ENCODE results near the gene MAB21L3. TPM values are rescaled to one million over a fixed set of nuclear protein-coding genes. Genes with fewer than 3 reads are reported as not detected.

The MAB21L3 gene
- total and polyA plus RNA-seq, 2 of the 13 experiments (the other 11 are each of a cell fraction or from before 2014, with no cell fraction given): 0.55 to 4.1 TPM

DNA sequence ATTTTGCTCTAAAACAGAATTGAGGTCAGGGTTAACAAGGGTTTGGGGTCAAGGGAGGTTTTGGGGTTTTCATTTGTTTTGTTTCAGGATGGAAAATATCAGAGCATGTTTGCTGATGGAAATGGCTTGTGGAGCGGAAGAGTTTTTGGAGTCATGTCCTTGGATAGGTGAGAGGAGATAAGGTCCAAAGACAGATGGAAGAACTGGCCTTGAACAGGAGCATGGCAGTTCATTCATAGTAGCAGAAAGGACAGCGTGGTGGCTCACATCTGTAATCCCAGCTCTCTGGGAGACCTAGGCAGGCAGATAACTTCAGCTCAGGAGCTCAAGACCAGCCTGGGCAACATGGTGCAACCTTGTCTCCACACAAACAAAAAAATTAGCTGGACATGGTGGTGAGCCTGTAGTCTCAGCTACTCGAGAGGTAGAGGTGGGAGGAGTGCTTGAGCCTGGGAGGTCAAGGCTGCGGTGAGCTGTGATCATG, 65.1 kb downstream of the MAB21L3 start (continued):
- TF ChIP-seq EEA1 (CRISPR knock-in tag; IDR thresholded peaks at IDR 0.05; ENCODE audit: borderline replicate concordance) (no peak), THAP7 (CRISPR knock-in tag; IDR thresholded peaks at IDR 0.05) (no peak), ZNF512B (CRISPR knock-in tag; IDR thresholded peaks at IDR 0.05; ENCODE audit: borderline replicate concordance) (no peak), RFX3 (CRISPR knock-in tag; IDR thresholded peaks at IDR 0.05) (no peak), ZNF431 (CRISPR knock-in tag; IDR thresholded peaks at IDR 0.05; ENCODE audit: borderline replicate concordance, low read depth) (no peak), GTF3A (CRISPR knock-in tag; conservative IDR thresholded peaks at IDR 0.05) (no peak), KLF15 (CRISPR knock-in tag; IDR thresholded peaks at IDR 0.05; ENCODE audit: borderline replicate concordance) (no peak), ZNF20 (CRISPR knock-in tag; IDR thresholded peaks at IDR 0.05) (no peak), NR2F2 (IDR thresholded peaks at IDR 0.05; ENCODE audit: borderline replicate concordance, low read depth) (peak; percentile 49; the same call in 1 of the 2 replicates), CCDC6 (CRISPR knock-in tag; IDR thresholded peaks at IDR 0.05) (no peak), AHR (CRISPR knock-in tag; IDR thresholded peaks at IDR 0.05) (no peak), CEBPG (CRISPR knock-in tag; IDR thresholded peaks at IDR 0.05) (no peak; the same call in 1 of the 2 replicates), POGZ (CRISPR knock-in tag; IDR thresholded peaks at IDR 0.05) (peak; percentile 82), SALL1 (CRISPR knock-in tag; IDR thresholded peaks at IDR 0.05) (peak; percentile 91), ZZZ3 (CRISPR knock-in tag; IDR thresholded peaks at IDR 0.05; ENCODE audit: borderline replicate concordance) (no peak), ZNF33B (CRISPR knock-in tag; IDR thresholded peaks at IDR 0.05) (no peak), ZNF670 (CRISPR knock-in tag; IDR thresholded peaks at IDR 0.05; ENCODE audit: borderline replicate concordance) (no peak), ZNF782 (CRISPR knock-in tag; IDR thresholded peaks at IDR 0.05; ENCODE audit: borderline replicate concordance) (no peak; the same call in 1 of the 2 replicates)
- TF ChIP-seq, protein P1, sequence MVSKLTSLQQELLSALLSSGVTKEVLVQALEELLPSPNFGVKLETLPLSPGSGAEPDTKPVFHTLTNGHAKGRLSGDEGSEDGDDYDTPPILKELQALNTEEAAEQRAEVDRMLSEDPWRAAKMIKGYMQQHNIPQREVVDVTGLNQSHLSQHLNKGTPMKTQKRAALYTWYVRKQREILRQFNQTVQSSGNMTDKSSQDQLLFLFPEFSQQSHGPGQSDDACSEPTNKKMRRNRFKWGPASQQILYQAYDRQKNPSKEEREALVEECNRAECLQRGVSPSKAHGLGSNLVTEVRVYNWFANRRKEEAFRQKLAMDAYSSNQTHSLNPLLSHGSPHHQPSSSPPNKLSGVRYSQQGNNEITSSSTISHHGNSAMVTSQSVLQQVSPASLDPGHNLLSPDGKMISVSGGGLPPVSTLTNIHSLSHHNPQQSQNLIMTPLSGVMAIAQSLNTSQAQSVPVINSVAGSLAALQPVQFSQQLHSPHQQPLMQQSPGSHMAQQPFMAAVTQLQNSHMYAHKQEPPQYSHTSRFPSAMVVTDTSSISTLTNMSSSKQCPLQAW (CRISPR knock-in tag; IDR thresholded peaks at IDR 0.05): peak; percentile 67; the same call in 1 of the 2 replicates
- TF ChIP-seq, protein P2, sequence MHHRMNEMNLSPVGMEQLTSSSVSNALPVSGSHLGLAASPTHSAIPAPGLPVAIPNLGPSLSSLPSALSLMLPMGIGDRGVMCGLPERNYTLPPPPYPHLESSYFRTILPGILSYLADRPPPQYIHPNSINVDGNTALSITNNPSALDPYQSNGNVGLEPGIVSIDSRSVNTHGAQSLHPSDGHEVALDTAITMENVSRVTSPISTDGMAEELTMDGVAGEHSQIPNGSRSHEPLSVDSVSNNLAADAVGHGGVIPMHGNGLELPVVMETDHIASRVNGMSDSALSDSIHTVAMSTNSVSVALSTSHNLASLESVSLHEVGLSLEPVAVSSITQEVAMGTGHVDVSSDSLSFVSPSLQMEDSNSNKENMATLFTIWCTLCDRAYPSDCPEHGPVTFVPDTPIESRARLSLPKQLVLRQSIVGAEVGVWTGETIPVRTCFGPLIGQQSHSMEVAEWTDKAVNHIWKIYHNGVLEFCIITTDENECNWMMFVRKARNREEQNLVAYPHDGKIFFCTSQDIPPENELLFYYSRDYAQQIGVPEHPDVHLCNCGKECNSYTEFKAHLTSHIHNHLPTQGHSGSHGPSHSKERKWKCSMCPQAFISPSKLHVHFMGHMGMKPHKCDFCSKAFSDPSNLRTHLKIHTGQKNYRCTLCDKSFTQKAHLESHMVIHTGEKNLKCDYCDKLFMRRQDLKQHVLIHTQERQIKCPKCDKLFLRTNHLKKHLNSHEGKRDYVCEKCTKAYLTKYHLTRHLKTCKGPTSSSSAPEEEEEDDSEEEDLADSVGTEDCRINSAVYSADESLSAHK (CRISPR knock-in tag; IDR thresholded peaks at IDR 0.05; ENCODE audit: borderline replicate concordance): no peak
- TF ChIP-seq, protein P3, sequence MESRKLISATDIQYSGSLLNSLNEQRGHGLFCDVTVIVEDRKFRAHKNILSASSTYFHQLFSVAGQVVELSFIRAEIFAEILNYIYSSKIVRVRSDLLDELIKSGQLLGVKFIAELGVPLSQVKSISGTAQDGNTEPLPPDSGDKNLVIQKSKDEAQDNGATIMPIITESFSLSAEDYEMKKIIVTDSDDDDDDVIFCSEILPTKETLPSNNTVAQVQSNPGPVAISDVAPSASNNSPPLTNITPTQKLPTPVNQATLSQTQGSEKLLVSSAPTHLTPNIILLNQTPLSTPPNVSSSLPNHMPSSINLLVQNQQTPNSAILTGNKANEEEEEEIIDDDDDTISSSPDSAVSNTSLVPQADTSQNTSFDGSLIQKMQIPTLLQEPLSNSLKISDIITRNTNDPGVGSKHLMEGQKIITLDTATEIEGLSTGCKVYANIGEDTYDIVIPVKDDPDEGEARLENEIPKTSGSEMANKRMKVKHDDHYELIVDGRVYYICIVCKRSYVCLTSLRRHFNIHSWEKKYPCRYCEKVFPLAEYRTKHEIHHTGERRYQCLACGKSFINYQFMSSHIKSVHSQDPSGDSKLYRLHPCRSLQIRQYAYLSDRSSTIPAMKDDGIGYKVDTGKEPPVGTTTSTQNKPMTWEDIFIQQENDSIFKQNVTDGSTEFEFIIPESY (CRISPR knock-in tag; IDR thresholded peaks at IDR 0.05): no peak
